GM19238 (cell line): ENCODE measurements around the gene DDX51.

ENCODE experiments used
- DNase-seq: peaks from one replicate; pipeline ENCODE4 v3.0.0; 2011; ENCODE audit warnings: low spot score; ENCODE audit not compliant: insufficient read length

DDX51 gene

GRCh38 chr12:132089407-132089910 is 54.7 kb downstream of the DDX51 start:
- DNase-seq, result no peak
